ENCODE results near the gene CDH6. TPM values are rescaled to one million over a fixed set of nuclear protein-coding genes. Genes with fewer than 3 reads are reported as not detected.

Gene CDH6
- total and polyA plus RNA-seq, 10 of the 15 experiments (the other 5 are each of a cell fraction or from before 2014, with no cell fraction given): 0.01 TPM; not detected in 9

GRCh38 chr5:31271567-31271966 lies 78.1 kb downstream of the CDH6 start:
- no peak overlapping the region for H3K4me2 ChIP-seq (ENCODE audit: control insufficient read depth, insufficient read depth)
- no peak for FAIRE-seq
- H3K27ac ChIP-seq (ENCODE audit: control insufficient read depth, insufficient read depth): no peak overlapping the region
- peaks cover 3% of the 10 kb centered on the region; the same call in 1 of the 2 replicates for H3K4me1 ChIP-seq (ENCODE audit: control insufficient read depth, insufficient read depth, low read length)
- H3K9ac ChIP-seq (ENCODE audit: control insufficient read depth, insufficient read depth, low read length): no peak overlapping the region
- H4K20me1 ChIP-seq (ENCODE audit: control insufficient read depth, insufficient read depth): no peaks in the 10 kb centered on the region
- H3K36me3 ChIP-seq (ENCODE audit: control insufficient read depth in 2 of 2, insufficient read depth in 2 of 2, low read length in 1 of 2): no peaks in the 10 kb centered on the region
- no peak overlapping the region for H2AFZ ChIP-seq (ENCODE audit: control insufficient read depth, low read depth, low read length)
- no TSS peak for BruUV-seq (replicated peaks)
- ChIA-PET RAD21 (ENCODE audit: unreplicated experiment) (interaction anchor here (2.0 kb wide), 1 partner anchor 1231 kb away, joined by 5 read pairs; no protein-coding TSS in a partner anchor), SMC1A (ENCODE audit: uncharacterized antibody, unreplicated experiment) (no interaction called here), CTCF (interaction anchor here (0.6 to 2.3 kb wide), 4 partner anchors 25 to 123 kb away, joined by 3 to 7 read pairs (median 4); no protein-coding TSS in a partner anchor), POLR2A (no interaction called here)
- 57% methylated on average over 6 of the region's 6 CpGs for WGBS (ENCODE audit: insufficient coverage, insufficient replicate concordance, low lambda C conversion rate, missing lambda C conversion rate)
- H3K4me3 ChIP-seq: no peak overlapping the region
- no peaks in the 10 kb centered on the region for H3K27me3 ChIP-seq (replicated peaks in 1 of 2; ENCODE audit: control insufficient read depth in 2 of 2, insufficient read depth in 2 of 2, low read length in 1 of 2)
- intact Hi-C loops (cut with micrococcal nuclease; ENCODE audit: unreplicated experiment): no loop called here
- H3K79me2 ChIP-seq (ENCODE audit: control insufficient read depth, insufficient read depth, low read length): no peaks in the 10 kb centered on the region
- no peaks in the 10 kb centered on the region for H3K9me3 ChIP-seq (replicated peaks; ENCODE audit: control insufficient read depth, insufficient read depth, low read length)
- DNase-seq (ENCODE audit: low read depth, low spot score): no peak
- no peak for ATAC-seq
- in situ Hi-C loops (cut with MboI): no loop called here
- TF ChIP-seq MYB (IDR thresholded peaks at IDR 0.05; ENCODE audit: borderline replicate concordance, low read depth, low read length) (no peak), SP1 (IDR thresholded peaks at IDR 0.05; ENCODE audit: low read depth, low read length) (no peak), MAX (IDR thresholded peaks at IDR 0.05; ENCODE audit: low read depth, low read length) (no peak), MYC (IDR thresholded peaks at IDR 0.05; ENCODE audit: insufficient read depth, insufficient read length, insufficient replicate concordance, low read length, severe bottlenecking) (no peak), SRF (IDR thresholded peaks at IDR 0.05; ENCODE audit: low read depth in 2 of 2, low read length in 2 of 2) (no peak), IKZF1 (conservative IDR thresholded peaks at IDR 0.05) (no peak), IRF3 (IDR thresholded peaks at IDR 0.05) (no peak), IRF4 (IDR thresholded peaks at IDR 0.05; ENCODE audit: low read depth, low read length) (no peak), ZBTB40 (IDR thresholded peaks at IDR 0.05; ENCODE audit: borderline replicate concordance) (no peak), ZZZ3 (IDR thresholded peaks at IDR 0.05; ENCODE audit: control insufficient read depth, insufficient read length, low read depth) (no peak), BCLAF1 (IDR thresholded peaks at IDR 0.05) (no peak), BMI1 (IDR thresholded peaks at IDR 0.05; ENCODE audit: borderline replicate concordance) (no peak), CHD1 (IDR thresholded peaks at IDR 0.05; ENCODE audit: low read depth, low read length) (no peak), BCL11A (IDR thresholded peaks at IDR 0.05; ENCODE audit: low read depth, low read length) (no peak), TBL1XR1 (IDR thresholded peaks at IDR 0.05; ENCODE audit: low read depth, low read length) (no peak)
